A549 treated with CORT108297 at 1 μM for 4 hours (cell line): ENCODE measurements around the gene NTMT1. TPM values are rescaled to one million over a fixed set of nuclear protein-coding genes. Genes with fewer than 3 reads are reported as not detected.

ENCODE experiments used
- total RNA-seq: library from RNA; stranded (reverse); fragments of 200-300 nt; extraction: Qiagen RNA extraction; gene quantifications from 5 replicates; pipeline ENCODE4 v1.2.3, GENCODE V29; 2022

Gene NTMT1, protein sequence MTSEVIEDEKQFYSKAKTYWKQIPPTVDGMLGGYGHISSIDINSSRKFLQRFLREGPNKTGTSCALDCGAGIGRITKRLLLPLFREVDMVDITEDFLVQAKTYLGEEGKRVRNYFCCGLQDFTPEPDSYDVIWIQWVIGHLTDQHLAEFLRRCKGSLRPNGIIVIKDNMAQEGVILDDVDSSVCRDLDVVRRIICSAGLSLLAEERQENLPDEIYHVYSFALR
- total RNA-seq, result 91.1 to 106 TPM (median 99.9 TPM) in 5 replicates

GRCh38 chr9:129626079-129626624 is at the start of gene NTMT1:
Gene NTMT1, plus strand, starts transcription at chr9:129626163. Its CDS starts 6,541 bp downstream, at chr9:129632704.

GRCh38 chr9:129620669-129621295 is 5.2 kb upstream of the NTMT1 start, which contains the start of gene C9orf50:
Gene C9orf50, minus strand, starts transcription at chr9:129621101. Its CDS starts 527 bp downstream, at chr9:129620574.

GRCh38 chr9:129641750-129642585 is 16.0 kb downstream of the NTMT1 start, which contains the start of gene ASB6:
Gene ASB6, minus strand, starts transcription at chr9:129642151. Its CDS starts 152 bp downstream, at chr9:129641999.

DNA sequence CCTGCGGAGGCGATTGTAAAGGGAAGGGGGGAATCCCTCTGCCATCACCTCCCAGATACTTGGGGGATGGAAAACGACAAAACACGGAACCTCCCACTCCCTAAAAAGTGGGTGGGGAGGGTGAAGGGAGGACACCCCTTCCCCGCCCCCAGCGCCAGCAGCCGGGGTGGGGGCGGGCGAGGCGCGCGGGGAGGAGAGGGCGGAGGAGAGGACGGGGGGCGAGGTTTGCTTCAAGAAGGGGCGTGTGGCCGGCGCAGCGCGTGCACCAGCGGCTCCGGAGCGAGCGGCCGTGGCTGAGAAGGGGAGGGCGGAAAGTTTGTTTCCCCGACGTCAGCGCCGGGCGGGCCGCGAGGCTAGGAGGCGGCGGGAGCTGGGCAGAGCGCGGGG is 39.4 kb downstream of the NTMT1 start, which contains the start of gene PRRX2:
TSS of gene PRRX2 (plus strand) at position 259 of the 387 bp plus-strand sequence. CDS start 221 bp downstream, outside the sequence.

Other genes with a start within 250 kb of the NTMT1 start
- 0.10 to 0.12 TPM in 2 of 5 replicates, not detected in the others for gene C9orf50, start 5.1 kb upstream of the NTMT1 start, total RNA-seq
- gene ASB6, start 16.0 kb downstream of the NTMT1 start, total RNA-seq, result 18.0 to 25.5 TPM (median 24.7 TPM) in 5 replicates
- 3.5 to 8.8 TPM (median 7.8 TPM) in 5 replicates for gene PRRX2, start 39.5 kb downstream of the NTMT1 start, total RNA-seq
- gene PTGES, start 126.9 kb downstream of the NTMT1 start, total RNA-seq, result 113 to 139 TPM (median 120 TPM) in 5 replicates
- 21.3 to 26.5 TPM (median 24.1 TPM) in 5 replicates for gene TOR1B, start 177.0 kb downstream of the NTMT1 start, total RNA-seq
- gene TOR1A, start 198.0 kb downstream of the NTMT1 start, total RNA-seq, result 59.5 to 64.3 TPM (median 63.5 TPM) in 5 replicates
- 44.7 to 54.2 TPM (median 48.8 TPM) in 5 replicates for gene C9orf78, start 209.1 kb downstream of the NTMT1 start, total RNA-seq
- 3.6 to 6.3 TPM (median 6.1 TPM) in 5 replicates for gene USP20, start 209.3 kb downstream of the NTMT1 start, total RNA-seq